H1 (cell line): ENCODE data around the gene CLEC2B. TPM values are rescaled to one million over a fixed set of nuclear protein-coding genes. Genes with fewer than 3 reads are reported as not detected.

Experiments used
- CEBPB ChIP-seq: IDR thresholded peaks from 2 replicates; pipeline ENCODE4 v1.6.1; 2012; ENCODE audit warnings: low read depth, low read length
- SP4 ChIP-seq: IDR thresholded peaks from 2 replicates; pipeline ENCODE4 v1.6.1; 2012; ENCODE audit warnings: low read length, inconsistent platforms
- SRF ChIP-seq: IDR thresholded peaks from 2 replicates; pipeline ENCODE4 v1.6.1; 2011; ENCODE audit warnings: mild to moderate bottlenecking, low read depth, low read length, moderate library complexity
- polyA plus RNA-seq, 7 experiments: library from polyadenylated mRNA; depleted of rRNA in 3 of 7; stranded (reverse) in 5 of 7; unstranded in 2 of 7; fragments of >200 nt in 5 of 7; fragments of 200-250 nt in 2 of 7; gene quantifications; 1 replicate in 5 of 7; 2 replicates in 1 of 7; 4 replicates in 1 of 7; pipeline versions ENCODE4 v1.2.1 to v1.2.3, GENCODE V29; 2011 to 2013; ENCODE audit warnings: missing spikeins in 2 of 7, mixed read lengths in 2 of 7
- total RNA-seq: library from RNA; stranded (reverse); fragmentation: NEBNext Ultra II Directional; extraction: Animal tissue kit (Norgen Biotek cat#: 25700); gene quantifications from 2 replicates; pipeline ENCODE4 v1.2.1, GENCODE V29; 2021

The CLEC2B gene
- total and polyA plus RNA-seq, 2 of the 8 experiments (the other 6 are each of a cell fraction or from before 2014, with no cell fraction given), result not detected

- TF ChIP-seq SRF (no peak), CEBPB (no peak), SP4 (no peak)
Measured at GRCh38 chr12:9870286-9870866, 1.2 kb upstream of the CLEC2B start (continued).
